Esophagus squamous epithelium (tissue), 5 donors: Measurements from ENCODE around the gene MYO9A. TPM values are rescaled to one million over a fixed set of nuclear protein-coding genes. Genes with fewer than 3 reads are reported as not detected.

ENCODE experiments used
- DNase-seq: peaks from one replicate; lab custom pipeline; 2025; lab: John Stamatoyannopoulos, UW
- H3K27ac ChIP-seq, 4 donors: fragments of 200-600 bp; sonication (generic); one replicate each; pipeline ENCODE4 v1.5.1; 2016 to 2019; ENCODE audit warnings: mild to moderate bottlenecking in 1 of 4
- H3K27me3 ChIP-seq, 4 donors: fragments of 200-600 bp; sonication (generic); 1 replicate in 3 of 4; 2 replicates in 1 of 4; pipeline versions ENCODE4 v1.5.1 to v1.6.0; 2017 to 2021; ENCODE audit warnings: antibody characterized with exemption in 1 of 4
- H3K36me3 ChIP-seq, 3 donors: fragments of 200-600 bp; sonication (generic); one replicate each; pipeline ENCODE4 v1.5.1; 2016 to 2019
- H3K4me1 ChIP-seq, 3 donors: fragments of 200-600 bp; sonication (generic); one replicate each; pipeline ENCODE4 v1.5.1; 2017 to 2019
- H3K4me3 ChIP-seq, 4 donors: fragments of 200-600 bp; sonication (generic); 1 replicate in 3 of 4; 2 replicates in 1 of 4; pipeline ENCODE4 v1.5.1; 2016 to 2019; ENCODE audit warnings: mild to moderate bottlenecking in 2 of 4, moderate library complexity in 1 of 4
- H3K9me3 ChIP-seq, 3 donors: fragments of 200-600 bp; sonication (generic); one replicate each; pipeline ENCODE4 v1.5.1; 2016 to 2019
- CTCF ChIP-seq, 6 experiments: fragments of 450-650 bp in 4 of 6; fragments of 200-600 bp in 2 of 6; sonication (generic) in 2 of 6; IDR thresholded peaks; one replicate each; pipeline ENCODE4 v1.5.1; 2016 to 2019; ENCODE audit warnings: antibody characterized with exemption in 6 of 6, mild to moderate bottlenecking in 4 of 6, moderate library complexity in 4 of 6
- POLR2A ChIP-seq, 4 donors: fragments of 450-650 bp; IDR thresholded peaks; one replicate each; pipeline ENCODE4 v1.6.1; 2017; ENCODE audit warnings: antibody characterized with exemption in 4 of 4, mild to moderate bottlenecking in 4 of 4, moderate library complexity in 3 of 4
- WGBS, 2 donors: methylation state at CpG; one replicate each; pipeline ENCODE4 v1.1.5; 2018; 5-methylcytosine and 5-hydroxymethylcytosine counted together
- intact Hi-C: fragments of 100-400 bp; cut with DNase I; formaldehyde crosslinking; loops from one replicate; pipeline ENCODE4 v1.15.0; 2022
- total RNA-seq, 4 donors: library from RNA; depleted of rRNA; stranded (reverse); fragments of >200 nt; gene quantifications; one replicate each; pipeline ENCODE4 v1.1.0, GENCODE V29; 2016
- donor health status: DM: yes; HTN: yes; CAD: no.

Gene MYO9A
- total RNA-seq, 4 donors from 2014 or later = 18.2 to 62.0 (median 35.0) TPM

- H3K27ac ChIP-seq = no peak overlapping the region
- no peak overlapping the region for H3K4me3 ChIP-seq
- no peaks in the 10 kb centered on the region for H3K9me3 ChIP-seq
- intact Hi-C loops = no loop called here
- no peaks in the 10 kb centered on the region for H3K4me1 ChIP-seq
- DNase-seq = no peak
- H3K27me3 ChIP-seq = no peaks in the 10 kb centered on the region
- no peaks in the 10 kb centered on the region for H3K36me3 ChIP-seq
- TF ChIP-seq POLR2A (IDR thresholded peaks at IDR 0.05) (no peak), CTCF (IDR thresholded peaks at IDR 0.05) (no peak)
Measured at GRCh38 chr15:72068856-72069255, 49.1 kb downstream of the MYO9A start.

- Histone ChIP-seq H3K4me1 (peaks cover 0 to 4% (median 0%) of the 10 kb centered on the region in 3 donors), H3K9me3 (no peaks in the 10 kb centered on the region), H3K27me3 (no peaks in the 10 kb centered on the region), H3K4me3 (no peak overlapping the region), H3K36me3 (peaks cover 0 to 7% (median 0%) of the 10 kb centered on the region in 3 donors), H3K27ac (no peak overlapping the region)
- intact Hi-C loops = no loop called here
- DNase-seq = no peak
- TF ChIP-seq CTCF (IDR thresholded peaks at IDR 0.05) = no peak
- no peak for TF ChIP-seq POLR2A (IDR thresholded peaks at IDR 0.05)
- 81 to 92% methylated on average over 2 of the region's 2 CpGs for WGBS, 2 donors
Measured at GRCh38 chr15:72065801-72066200, 52.1 kb downstream of the MYO9A start.

GRCh38 chr15:72063186-72063585 is 54.8 kb downstream of the MYO9A start:
- H3K9me3 ChIP-seq = no peaks in the 10 kb centered on the region
- H3K27ac ChIP-seq = no peak overlapping the region
- H3K27me3 ChIP-seq = no peaks in the 10 kb centered on the region
- H3K36me3 ChIP-seq = peaks cover 0 to 11% (median 0%) of the 10 kb centered on the region in 3 donors
- H3K4me1 ChIP-seq = peaks cover 0 to 13% (median 0%) of the 10 kb centered on the region in 3 donors
- H3K4me3 ChIP-seq = no peak overlapping the region
- TF ChIP-seq CTCF (IDR thresholded peaks at IDR 0.05) (no peak), POLR2A (IDR thresholded peaks at IDR 0.05) (no peak)
- intact Hi-C loops = no loop called here
- no peak for DNase-seq

GRCh38 chr15:72062319-72062718 is 55.6 kb downstream of the MYO9A start:
- Histone ChIP-seq H3K27ac (no peak overlapping the region), H3K4me1 (peaks cover 0 to 22% (median 0%) of the 10 kb centered on the region in 3 donors), H3K9me3 (no peaks in the 10 kb centered on the region), H3K36me3 (peaks cover 0 to 11% (median 0%) of the 10 kb centered on the region in 3 donors), H3K4me3 (no peak overlapping the region), H3K27me3 (no peaks in the 10 kb centered on the region)
- DNase-seq = no peak
- TF ChIP-seq POLR2A (IDR thresholded peaks at IDR 0.05) = no peak
- no peak for TF ChIP-seq CTCF (IDR thresholded peaks at IDR 0.05)
- intact Hi-C loops = no loop called here

- intact Hi-C loops = no loop called here
- TF ChIP-seq POLR2A (IDR thresholded peaks at IDR 0.05) (no peak), CTCF (IDR thresholded peaks at IDR 0.05) (no peak)
- WGBS, 2 donors = 90 to 100% methylated on average over 1 to 2 of the region's 2 CpGs
- Histone ChIP-seq H3K4me1 (peaks cover 0 to 23% (median 0%) of the 10 kb centered on the region in 3 donors), H3K4me3 (no peak overlapping the region), H3K9me3 (no peaks in the 10 kb centered on the region), H3K27me3 (no peaks in the 10 kb centered on the region), H3K27ac (no peak overlapping the region), H3K36me3 (peaks cover 0 to 11% (median 0%) of the 10 kb centered on the region in 3 donors)
- DNase-seq = no peak
Measured at GRCh38 chr15:72060687-72061250, 57.2 kb downstream of the MYO9A start.
